HepG2 (cell line): ENCODE data around the gene INTS1.

Experiments
- KLF16 ChIP-seq, 2 experiments: sonication (generic) in 1 of 2; formaldehyde crosslinking in 1 of 2; IDR thresholded peaks; 2 replicates each; pipeline versions ENCODE4 v1.6.1 to v1.8.0; 2016 to 2023; ENCODE audit warnings: missing genetic modification reagents in 2 of 2, missing compliant biosample characterization in 1 of 2
- NFE2 ChIP-seq: sonication (generic); formaldehyde crosslinking; IDR thresholded peaks from 2 replicates; pipeline ENCODE4 v1.4.0; 2020; ENCODE audit warnings: missing genetic modification reagents
- PBX3 ChIP-seq: sonication (generic); formaldehyde crosslinking; IDR thresholded peaks from 2 replicates; pipeline ENCODE4 v1.8.1; 2023; ENCODE audit warnings: missing genetic modification reagents, inconsistent platforms, borderline replicate concordance
- RAD21 ChIP-seq: fragments of 450-650 bp; formaldehyde crosslinking; IDR thresholded peaks from 2 replicates; pipeline ENCODE4 v1.5.0; 2020; ENCODE audit warnings: mild to moderate bottlenecking
- SMARCE1 ChIP-seq: fragments of 450-650 bp; IDR thresholded peaks from 2 replicates; pipeline ENCODE4 v1.6.1; 2017; ENCODE audit warnings: borderline replicate concordance
- ZBTB2 ChIP-seq: sonication (generic); formaldehyde crosslinking; IDR thresholded peaks from 2 replicates; pipeline ENCODE4 v1.8.0; 2022; ENCODE audit warnings: low read depth, missing genetic modification reagents
- ZNF292 ChIP-seq: sonication (generic); formaldehyde crosslinking; IDR thresholded peaks from 2 replicates; pipeline ENCODE4 v1.8.1; 2022; ENCODE audit warnings: mild to moderate bottlenecking, low read depth, missing genetic modification reagents, borderline replicate concordance
- ZNF513 ChIP-seq: sonication (generic); formaldehyde crosslinking; conservative IDR thresholded peaks from 2 replicates; pipeline ENCODE4 v1.5.0; 2020; ENCODE audit warnings: missing genetic modification reagents
- TF ChIP-seq, protein P1 (sequence below): sonication (generic); formaldehyde crosslinking; IDR thresholded peaks from 2 replicates; pipeline ENCODE4 v1.5.0; 2020; ENCODE audit warnings: mild to moderate bottlenecking, missing genetic modification reagents, moderate library complexity
- TF ChIP-seq, protein P2 (sequence below): sonication (generic); formaldehyde crosslinking; IDR thresholded peaks from 2 replicates; pipeline ENCODE4 v1.4.0; 2020; ENCODE audit warnings: missing genetic modification reagents
- TF ChIP-seq, protein P3 (sequence below): IDR thresholded peaks from 2 replicates; pipeline ENCODE4 v1.6.1; 2016; ENCODE audit warnings: missing compliant biosample characterization, missing genetic modification reagents, borderline replicate concordance

GRCh38 chr7:1541431-1542162, 37.4 kb upstream of the INTS1 start:
- TF ChIP-seq ZBTB2 (CRISPR knock-in tag) (no peak), ZNF513 (CRISPR knock-in tag) (no peak), NFE2 (CRISPR knock-in tag) (no peak), ZNF292 (CRISPR knock-in tag) (no peak), RAD21 (CRISPR knock-in tag) (no peak), SMARCE1 (no peak), PBX3 (CRISPR knock-in tag) (no peak), KLF16 (CRISPR knock-in tag; IDR thresholded peaks at IDR 0.05) (no peak)
- TF ChIP-seq, protein P1, sequence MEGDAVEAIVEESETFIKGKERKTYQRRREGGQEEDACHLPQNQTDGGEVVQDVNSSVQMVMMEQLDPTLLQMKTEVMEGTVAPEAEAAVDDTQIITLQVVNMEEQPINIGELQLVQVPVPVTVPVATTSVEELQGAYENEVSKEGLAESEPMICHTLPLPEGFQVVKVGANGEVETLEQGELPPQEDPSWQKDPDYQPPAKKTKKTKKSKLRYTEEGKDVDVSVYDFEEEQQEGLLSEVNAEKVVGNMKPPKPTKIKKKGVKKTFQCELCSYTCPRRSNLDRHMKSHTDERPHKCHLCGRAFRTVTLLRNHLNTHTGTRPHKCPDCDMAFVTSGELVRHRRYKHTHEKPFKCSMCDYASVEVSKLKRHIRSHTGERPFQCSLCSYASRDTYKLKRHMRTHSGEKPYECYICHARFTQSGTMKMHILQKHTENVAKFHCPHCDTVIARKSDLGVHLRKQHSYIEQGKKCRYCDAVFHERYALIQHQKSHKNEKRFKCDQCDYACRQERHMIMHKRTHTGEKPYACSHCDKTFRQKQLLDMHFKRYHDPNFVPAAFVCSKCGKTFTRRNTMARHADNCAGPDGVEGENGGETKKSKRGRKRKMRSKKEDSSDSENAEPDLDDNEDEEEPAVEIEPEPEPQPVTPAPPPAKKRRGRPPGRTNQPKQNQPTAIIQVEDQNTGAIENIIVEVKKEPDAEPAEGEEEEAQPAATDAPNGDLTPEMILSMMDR (CRISPR knock-in tag): no peak
- TF ChIP-seq, protein P2, sequence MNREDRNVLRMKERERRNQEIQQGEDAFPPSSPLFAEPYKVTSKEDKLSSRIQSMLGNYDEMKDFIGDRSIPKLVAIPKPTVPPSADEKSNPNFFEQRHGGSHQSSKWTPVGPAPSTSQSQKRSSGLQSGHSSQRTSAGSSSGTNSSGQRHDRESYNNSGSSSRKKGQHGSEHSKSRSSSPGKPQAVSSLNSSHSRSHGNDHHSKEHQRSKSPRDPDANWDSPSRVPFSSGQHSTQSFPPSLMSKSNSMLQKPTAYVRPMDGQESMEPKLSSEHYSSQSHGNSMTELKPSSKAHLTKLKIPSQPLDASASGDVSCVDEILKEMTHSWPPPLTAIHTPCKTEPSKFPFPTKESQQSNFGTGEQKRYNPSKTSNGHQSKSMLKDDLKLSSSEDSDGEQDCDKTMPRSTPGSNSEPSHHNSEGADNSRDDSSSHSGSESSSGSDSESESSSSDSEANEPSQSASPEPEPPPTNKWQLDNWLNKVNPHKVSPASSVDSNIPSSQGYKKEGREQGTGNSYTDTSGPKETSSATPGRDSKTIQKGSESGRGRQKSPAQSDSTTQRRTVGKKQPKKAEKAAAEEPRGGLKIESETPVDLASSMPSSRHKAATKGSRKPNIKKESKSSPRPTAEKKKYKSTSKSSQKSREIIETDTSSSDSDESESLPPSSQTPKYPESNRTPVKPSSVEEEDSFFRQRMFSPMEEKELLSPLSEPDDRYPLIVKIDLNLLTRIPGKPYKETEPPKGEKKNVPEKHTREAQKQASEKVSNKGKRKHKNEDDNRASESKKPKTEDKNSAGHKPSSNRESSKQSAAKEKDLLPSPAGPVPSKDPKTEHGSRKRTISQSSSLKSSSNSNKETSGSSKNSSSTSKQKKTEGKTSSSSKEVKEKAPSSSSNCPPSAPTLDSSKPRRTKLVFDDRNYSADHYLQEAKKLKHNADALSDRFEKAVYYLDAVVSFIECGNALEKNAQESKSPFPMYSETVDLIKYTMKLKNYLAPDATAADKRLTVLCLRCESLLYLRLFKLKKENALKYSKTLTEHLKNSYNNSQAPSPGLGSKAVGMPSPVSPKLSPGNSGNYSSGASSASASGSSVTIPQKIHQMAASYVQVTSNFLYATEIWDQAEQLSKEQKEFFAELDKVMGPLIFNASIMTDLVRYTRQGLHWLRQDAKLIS (CRISPR knock-in tag): no peak
- TF ChIP-seq, protein P3, sequence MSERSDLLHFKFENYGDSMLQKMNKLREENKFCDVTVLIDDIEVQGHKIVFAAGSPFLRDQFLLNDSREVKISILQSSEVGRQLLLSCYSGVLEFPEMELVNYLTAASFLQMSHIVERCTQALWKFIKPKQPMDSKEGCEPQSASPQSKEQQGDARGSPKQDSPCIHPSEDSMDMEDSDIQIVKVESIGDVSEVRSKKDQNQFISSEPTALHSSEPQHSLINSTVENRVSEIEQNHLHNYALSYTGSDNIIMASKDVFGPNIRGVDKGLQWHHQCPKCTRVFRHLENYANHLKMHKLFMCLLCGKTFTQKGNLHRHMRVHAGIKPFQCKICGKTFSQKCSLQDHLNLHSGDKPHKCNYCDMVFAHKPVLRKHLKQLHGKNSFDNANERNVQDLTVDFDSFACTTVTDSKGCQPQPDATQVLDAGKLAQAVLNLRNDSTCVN (CRISPR knock-in tag): no peak
